Transverse colon (tissue), 3 donors: ENCODE results near the gene CSTB.
"Not testable (repeated sequence)": the region's sequence is repeated elsewhere in the genome, so short reads cannot be mapped to it uniquely, and the experiment has no call there.

Experiments used
- POLR2A ChIP-seq: fragments of 450-650 bp; IDR thresholded peaks from one replicate; pipeline ENCODE4 v1.6.1; 2016; ENCODE audit warnings: antibody characterized with exemption, mild to moderate bottlenecking, moderate library complexity
- TF ChIP-seq, protein P1 (sequence below), 5 experiments: fragments of 200-600 bp in 3 of 5; fragments of 450-650 bp in 2 of 5; sonication (generic) in 3 of 5; IDR thresholded peaks; 1 replicate in 2 of 5; 2 replicates in 3 of 5; pipeline ENCODE4 v1.5.1; 2016 to 2017; ENCODE audit warnings: antibody characterized with exemption in 5 of 5, inconsistent platforms in 3 of 5, mild to moderate bottlenecking in 2 of 5, moderate library complexity in 1 of 5

GRCh38 chr21:43822741-43823140, 46.6 kb upstream of the CSTB start:
- TF ChIP-seq, protein P1, sequence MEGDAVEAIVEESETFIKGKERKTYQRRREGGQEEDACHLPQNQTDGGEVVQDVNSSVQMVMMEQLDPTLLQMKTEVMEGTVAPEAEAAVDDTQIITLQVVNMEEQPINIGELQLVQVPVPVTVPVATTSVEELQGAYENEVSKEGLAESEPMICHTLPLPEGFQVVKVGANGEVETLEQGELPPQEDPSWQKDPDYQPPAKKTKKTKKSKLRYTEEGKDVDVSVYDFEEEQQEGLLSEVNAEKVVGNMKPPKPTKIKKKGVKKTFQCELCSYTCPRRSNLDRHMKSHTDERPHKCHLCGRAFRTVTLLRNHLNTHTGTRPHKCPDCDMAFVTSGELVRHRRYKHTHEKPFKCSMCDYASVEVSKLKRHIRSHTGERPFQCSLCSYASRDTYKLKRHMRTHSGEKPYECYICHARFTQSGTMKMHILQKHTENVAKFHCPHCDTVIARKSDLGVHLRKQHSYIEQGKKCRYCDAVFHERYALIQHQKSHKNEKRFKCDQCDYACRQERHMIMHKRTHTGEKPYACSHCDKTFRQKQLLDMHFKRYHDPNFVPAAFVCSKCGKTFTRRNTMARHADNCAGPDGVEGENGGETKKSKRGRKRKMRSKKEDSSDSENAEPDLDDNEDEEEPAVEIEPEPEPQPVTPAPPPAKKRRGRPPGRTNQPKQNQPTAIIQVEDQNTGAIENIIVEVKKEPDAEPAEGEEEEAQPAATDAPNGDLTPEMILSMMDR (IDR thresholded peaks at IDR 0.05) = not testable (repeated sequence)
- not testable (repeated sequence) for TF ChIP-seq POLR2A
